ENCODE measurements around the gene SORBS2.

- TF ChIP-seq, protein P1, sequence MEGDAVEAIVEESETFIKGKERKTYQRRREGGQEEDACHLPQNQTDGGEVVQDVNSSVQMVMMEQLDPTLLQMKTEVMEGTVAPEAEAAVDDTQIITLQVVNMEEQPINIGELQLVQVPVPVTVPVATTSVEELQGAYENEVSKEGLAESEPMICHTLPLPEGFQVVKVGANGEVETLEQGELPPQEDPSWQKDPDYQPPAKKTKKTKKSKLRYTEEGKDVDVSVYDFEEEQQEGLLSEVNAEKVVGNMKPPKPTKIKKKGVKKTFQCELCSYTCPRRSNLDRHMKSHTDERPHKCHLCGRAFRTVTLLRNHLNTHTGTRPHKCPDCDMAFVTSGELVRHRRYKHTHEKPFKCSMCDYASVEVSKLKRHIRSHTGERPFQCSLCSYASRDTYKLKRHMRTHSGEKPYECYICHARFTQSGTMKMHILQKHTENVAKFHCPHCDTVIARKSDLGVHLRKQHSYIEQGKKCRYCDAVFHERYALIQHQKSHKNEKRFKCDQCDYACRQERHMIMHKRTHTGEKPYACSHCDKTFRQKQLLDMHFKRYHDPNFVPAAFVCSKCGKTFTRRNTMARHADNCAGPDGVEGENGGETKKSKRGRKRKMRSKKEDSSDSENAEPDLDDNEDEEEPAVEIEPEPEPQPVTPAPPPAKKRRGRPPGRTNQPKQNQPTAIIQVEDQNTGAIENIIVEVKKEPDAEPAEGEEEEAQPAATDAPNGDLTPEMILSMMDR (IDR thresholded peaks at IDR 0.05): no peak
- TF ChIP-seq POLR2AphosphoS5 (IDR thresholded peaks at IDR 0.05): no peak
- no peak for TF ChIP-seq EP300 (IDR thresholded peaks at IDR 0.05)
- no peak for TF ChIP-seq POLR2A (IDR thresholded peaks at IDR 0.05)
These were observed 41.0 kb upstream of the SORBS2 start for GRCh38 chr4:185852961-185853360.

All from gastroesophageal sphincter (tissue), 3 donors.